ENCODE results near the gene ITFG2.
"Not testable (repeated sequence)": the region's sequence is repeated elsewhere in the genome, so short reads cannot be mapped to it uniquely, and the experiment has no call there.

ITFG2 gene

DNA sequence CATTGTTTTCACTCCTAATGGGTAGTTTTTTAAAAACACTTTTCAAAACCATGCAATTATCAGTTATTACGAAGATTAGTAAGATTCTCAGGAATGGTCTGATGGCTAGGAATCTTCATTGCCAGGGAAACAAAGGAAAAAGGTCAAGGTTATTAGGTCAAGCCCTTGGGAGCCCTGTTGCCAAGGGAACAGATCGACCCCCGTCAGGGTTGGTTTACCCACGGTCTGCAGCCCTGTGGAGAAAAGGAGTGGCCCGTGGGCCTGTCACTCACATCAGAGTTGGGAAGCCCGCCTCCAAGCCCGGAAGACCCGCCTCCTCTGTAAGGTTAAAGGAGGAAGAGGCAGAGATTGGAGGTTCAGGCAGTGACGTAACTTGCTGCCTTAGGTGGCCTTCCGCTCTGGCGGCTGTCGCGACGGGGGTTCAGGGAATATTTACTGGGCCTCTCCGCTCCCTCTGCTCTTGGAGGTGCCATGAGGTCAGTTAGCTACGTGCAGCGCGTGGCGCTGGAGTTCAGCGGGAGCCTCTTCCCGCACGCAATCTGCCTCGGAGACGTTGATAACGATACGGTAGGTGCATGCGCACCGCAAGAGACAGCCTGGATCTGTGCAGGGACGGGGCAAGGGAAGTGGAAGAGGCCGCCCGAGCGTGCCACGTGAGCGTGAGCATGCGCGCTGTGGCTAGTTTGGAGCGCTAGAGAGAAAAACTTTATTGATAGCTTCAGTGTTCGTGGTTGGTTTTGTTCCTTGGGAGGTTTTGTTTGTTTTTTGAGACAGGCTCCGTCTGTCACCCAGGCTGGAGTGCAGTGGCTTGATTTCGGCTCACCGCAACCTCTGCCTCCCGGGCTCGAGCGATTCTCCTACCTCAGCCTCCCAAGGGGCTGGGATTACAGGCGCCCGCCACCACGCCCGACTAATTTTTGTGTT lies at the start of gene ITFG2:
TSS of gene ITFG2 (plus strand) at position 379 of the 924 bp plus-strand sequence. CDS start at position 472, 93 bp downstream.
- ATAC-seq: peak; percentile 98
- H3K4me3 Mint-ChIP-seq: peak within 1 kb of the TSS; percentile 95
- peaks cover 12% of the 10 kb centered on the region for H3K4me1 Mint-ChIP-seq
- H3K27ac Mint-ChIP-seq: peak within 1 kb of the TSS; percentile 99
- H3K36me3 Mint-ChIP-seq: peaks cover 43% of the 10 kb centered on the region
- peak; percentile 83 to 95 for DNase-seq (ENCODE audit: low spot score in 2 of 2)
- no peaks in the 10 kb centered on the region for H3K9me3 Mint-ChIP-seq

DNA sequence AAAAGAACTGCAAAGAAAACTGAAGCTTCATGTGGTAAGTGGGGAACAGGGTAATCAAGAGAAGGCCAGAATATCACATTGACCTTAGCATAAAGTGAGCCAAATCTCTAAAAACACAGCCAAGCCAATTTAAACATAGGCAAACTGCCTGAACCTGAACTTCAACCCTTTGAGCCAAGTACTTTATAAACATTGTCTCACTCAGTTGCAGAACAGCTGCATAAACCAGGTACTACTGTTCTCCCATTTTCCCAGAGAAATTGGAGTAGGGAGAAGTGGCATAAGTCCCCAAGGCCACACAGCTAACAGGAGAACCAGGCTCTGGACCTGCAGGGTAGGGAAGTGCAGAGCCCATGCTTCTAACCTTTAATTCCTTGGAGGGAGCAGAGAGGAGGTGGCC lies 48.1 kb upstream of the ITFG2 start:
- no peaks in the 10 kb centered on the region for H3K4me1 Mint-ChIP-seq
- no peak for ATAC-seq
- no peak overlapping the region for H3K27ac Mint-ChIP-seq
- no peaks in the 10 kb centered on the region for H3K9me3 Mint-ChIP-seq
- no peaks in the 10 kb centered on the region for H3K36me3 Mint-ChIP-seq
- no peak overlapping the region for H3K4me3 Mint-ChIP-seq
- DNase-seq (ENCODE audit: low spot score in 2 of 2): no peak

DNA sequence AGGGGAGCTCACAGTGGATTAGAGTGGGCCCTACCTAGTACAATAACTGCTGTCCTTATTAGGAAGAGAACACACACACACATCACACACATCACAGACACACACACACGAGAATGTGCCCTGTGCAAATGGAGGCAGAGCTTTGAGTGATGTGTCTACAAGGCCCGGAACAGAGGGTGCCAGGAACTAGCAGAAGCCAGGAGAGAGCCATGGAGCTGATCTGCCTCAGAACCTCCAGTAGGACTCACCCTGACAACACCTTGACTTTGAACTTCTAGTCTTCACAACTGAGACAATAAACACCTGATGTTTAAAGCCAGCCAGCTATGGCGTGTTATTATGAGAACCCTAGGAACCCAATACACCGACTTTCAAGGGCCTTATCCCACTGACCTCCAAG lies 47.4 kb upstream of the ITFG2 start:
- H3K36me3 Mint-ChIP-seq: no peaks in the 10 kb centered on the region
- no peaks in the 10 kb centered on the region for H3K9me3 Mint-ChIP-seq
- ATAC-seq: no peak
- DNase-seq (ENCODE audit: low spot score in 2 of 2): no peak
- no peaks in the 10 kb centered on the region for H3K4me1 Mint-ChIP-seq
- H3K27ac Mint-ChIP-seq: no peak overlapping the region
- H3K4me3 Mint-ChIP-seq: no peak overlapping the region

DNA sequence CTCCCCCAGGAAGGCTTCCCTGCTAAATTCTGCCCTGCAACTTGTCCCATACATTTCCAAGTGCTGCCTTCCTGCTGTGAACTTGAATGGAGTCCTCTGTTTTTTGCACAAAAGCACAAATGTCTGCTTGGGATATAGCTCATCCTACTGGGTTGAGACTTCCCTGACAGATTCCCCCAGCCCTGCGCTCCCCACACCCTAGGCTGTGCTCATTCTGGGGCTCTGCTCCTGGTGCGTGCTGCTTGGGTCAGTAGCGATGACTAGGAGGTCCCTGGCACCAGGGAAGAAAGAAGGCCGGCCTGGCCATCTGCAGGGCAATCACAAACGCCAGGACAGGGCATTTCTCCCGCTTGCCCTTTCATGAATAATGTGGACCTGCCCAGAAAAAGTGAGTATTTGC lies 46.9 kb upstream of the ITFG2 start:
- no peaks in the 10 kb centered on the region for H3K36me3 Mint-ChIP-seq
- ATAC-seq: no peak

DNA sequence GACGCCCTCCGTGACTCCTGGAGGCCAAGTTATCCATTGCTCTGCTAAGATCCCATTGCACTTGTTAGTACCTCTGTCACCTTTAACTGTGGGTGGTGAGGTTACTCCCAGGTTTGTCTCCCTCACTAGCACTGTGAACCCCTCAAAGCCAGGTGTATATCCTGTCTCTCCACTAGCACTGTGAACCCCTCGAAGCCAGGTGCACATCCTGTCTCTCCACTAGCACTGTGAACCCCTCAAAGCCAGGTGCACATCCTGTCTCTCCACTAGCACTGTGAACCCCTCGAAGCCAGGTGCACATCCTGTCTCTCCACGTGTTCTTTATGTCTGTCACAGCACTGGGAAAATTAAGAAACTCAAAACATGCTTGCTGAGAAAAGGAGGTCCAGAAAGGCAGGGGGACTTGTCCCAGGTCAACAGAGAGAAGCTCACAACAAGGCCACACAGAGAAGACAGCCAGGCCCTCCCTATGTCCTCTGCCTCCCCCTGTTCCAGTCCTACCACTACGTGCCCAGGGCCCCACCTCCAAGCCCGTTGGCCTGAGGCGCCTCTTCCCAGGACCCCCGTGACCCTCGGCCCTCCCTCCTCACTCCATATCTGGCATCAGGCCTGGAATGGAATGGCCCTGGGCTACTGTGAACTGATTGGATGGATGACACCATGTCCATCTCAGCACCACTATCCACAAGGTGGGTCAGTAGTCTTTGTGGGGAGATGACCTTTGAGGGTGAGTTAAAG lies 44.1 kb upstream of the ITFG2 start:
- Mint-ChIP-seq H3K9me3 (peaks cover 2% of the 10 kb centered on the region), H3K4me3 (no peak overlapping the region), H3K36me3 (no peaks in the 10 kb centered on the region), H3K4me1 (no peaks in the 10 kb centered on the region), H3K27ac (no peak overlapping the region)
- ATAC-seq (no peak), DNase-seq (ENCODE audit: low spot score in 2 of 2) (no peak)

More for the DNA sequence above, 46.9 kb upstream of the ITFG2 start:
- Mint-ChIP-seq H3K4me1 (no peaks in the 10 kb centered on the region), H3K9me3 (peaks cover 2% of the 10 kb centered on the region), H3K27ac (no peak overlapping the region), H3K4me3 (no peak overlapping the region)
- no peak for DNase-seq (ENCODE audit: low spot score in 2 of 2)

DNA sequence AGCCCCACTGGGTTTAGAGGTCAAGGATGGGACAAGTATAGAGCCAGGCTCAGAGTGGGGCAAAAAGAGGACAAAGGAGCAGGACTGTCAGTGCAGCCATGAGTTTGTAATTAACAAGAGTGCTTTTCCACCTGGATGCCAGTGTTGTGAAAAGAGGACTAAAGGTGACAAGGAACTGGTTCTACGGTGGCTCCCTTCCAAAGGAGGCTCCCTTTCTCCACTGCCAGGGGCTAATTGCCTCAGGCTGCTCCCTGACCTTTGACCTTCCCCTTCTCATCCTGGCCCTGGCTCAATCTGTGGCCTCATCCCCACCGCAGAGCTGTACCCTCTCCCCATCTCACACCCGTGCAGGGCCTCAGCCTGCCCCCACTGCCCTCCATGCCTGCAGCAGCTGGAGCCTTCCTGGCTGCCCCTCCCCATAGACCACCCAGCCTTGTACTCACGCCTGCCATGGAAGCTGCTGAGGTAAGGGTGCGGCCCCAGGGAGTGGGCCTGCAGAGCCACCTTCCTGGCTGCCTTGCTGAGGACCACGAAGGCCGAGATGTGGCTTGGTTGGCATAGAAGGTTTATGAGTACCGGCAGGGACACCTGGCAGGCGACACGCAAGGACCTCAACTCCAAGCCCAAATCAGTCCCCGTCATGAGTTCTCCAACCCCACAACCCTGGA lies 42.5 kb upstream of the ITFG2 start:
- H3K27ac Mint-ChIP-seq: no peak overlapping the region
- H3K36me3 Mint-ChIP-seq: no peaks in the 10 kb centered on the region
- H3K4me1 Mint-ChIP-seq: no peaks in the 10 kb centered on the region
- DNase-seq (ENCODE audit: low spot score in 2 of 2): no peak
- peaks cover 2% of the 10 kb centered on the region for H3K9me3 Mint-ChIP-seq
- no peak for ATAC-seq
- H3K4me3 Mint-ChIP-seq: no peak overlapping the region

DNA sequence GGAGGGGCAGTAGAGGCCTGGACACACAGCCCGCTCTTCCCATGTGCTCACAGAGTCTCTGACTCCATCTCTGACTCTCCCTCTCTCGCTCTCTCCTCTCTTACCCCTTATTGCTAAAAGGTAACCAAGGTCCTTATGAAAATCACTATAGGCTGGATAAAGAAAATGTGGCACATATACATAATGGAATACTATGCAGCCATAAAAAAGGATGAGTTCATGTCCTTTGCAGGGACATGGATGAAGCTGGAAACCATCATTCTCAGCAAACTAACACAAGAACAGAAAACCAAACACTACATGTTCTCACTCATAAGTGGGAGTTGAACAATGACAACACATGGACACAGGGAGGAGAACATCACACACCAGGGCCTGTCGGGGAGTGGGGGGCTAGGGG lies 41.9 kb upstream of the ITFG2 start:
- H3K36me3 Mint-ChIP-seq; H3K4me1 Mint-ChIP-seq; H3K4me3 Mint-ChIP-seq; H3K27ac Mint-ChIP-seq; DNase-seq (ENCODE audit: low spot score in 2 of 2); H3K9me3 Mint-ChIP-seq; ATAC-seq: not testable (repeated sequence)

DNA sequence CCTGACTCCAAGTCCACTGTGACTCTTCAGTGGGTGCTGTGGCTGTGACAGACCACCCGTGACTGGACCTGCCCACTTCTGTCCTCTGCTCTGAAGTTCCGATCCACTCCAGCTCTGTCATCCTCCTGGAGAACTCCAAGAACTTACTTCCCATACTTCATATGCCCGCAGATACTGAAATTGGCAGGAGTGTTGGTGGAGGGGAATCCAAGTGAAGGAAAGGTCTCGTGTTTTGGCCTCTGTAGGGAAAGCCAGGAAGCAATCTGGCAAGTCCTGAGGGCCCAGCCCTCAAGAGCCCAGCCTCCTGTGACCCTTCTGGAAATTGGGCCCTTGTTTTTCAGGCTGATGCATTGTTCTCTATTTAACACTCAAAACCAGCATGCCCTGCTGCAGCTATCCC lies 40.1 kb upstream of the ITFG2 start:
- Mint-ChIP-seq H3K9me3 (peaks cover 2% of the 10 kb centered on the region), H3K4me3 (no peak overlapping the region), H3K4me1 (no peaks in the 10 kb centered on the region), H3K36me3 (no peaks in the 10 kb centered on the region), H3K27ac (no peak overlapping the region)
- no peak for DNase-seq (ENCODE audit: low spot score in 2 of 2)
- ATAC-seq: no peak

DNA sequence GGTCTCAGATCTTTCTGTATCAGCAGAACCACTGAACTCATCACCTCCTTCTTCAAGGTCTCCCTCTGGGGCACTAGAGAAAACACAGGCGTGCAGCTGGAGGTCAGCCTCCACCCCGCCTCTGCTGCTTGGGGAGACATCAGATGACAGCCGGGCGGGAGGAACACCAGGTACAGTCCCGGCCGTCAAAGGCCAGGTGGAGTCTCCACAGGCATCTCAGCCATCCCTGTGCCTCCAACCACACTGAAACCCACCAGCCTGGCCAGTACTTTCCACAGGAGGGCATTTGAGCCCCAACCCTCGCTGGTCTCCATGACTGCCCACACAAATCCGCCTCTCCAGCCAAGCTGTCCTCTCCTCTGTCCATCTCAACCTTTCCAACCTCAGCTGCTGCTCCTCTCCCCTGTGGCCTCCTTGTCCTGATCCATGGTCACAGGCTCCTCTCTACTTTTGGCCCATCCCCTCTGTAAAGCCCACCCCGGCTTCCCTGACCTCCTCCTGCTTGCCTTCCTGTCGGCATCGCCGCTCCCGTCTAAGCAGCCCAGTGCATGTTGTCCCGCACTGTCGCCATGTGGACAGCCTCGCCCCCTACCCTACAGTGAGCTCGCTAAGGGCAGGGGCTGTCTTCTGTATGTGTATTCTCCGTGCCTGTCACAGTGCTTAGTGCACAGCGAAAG lies 39.1 kb upstream of the ITFG2 start:
- Mint-ChIP-seq H3K9me3 (peaks cover 2% of the 10 kb centered on the region), H3K4me1 (no peaks in the 10 kb centered on the region), H3K4me3 (no peak overlapping the region), H3K36me3 (no peaks in the 10 kb centered on the region), H3K27ac (no peak overlapping the region)
- ATAC-seq (no peak), DNase-seq (ENCODE audit: low spot score in 2 of 2) (no peak)

DNA sequence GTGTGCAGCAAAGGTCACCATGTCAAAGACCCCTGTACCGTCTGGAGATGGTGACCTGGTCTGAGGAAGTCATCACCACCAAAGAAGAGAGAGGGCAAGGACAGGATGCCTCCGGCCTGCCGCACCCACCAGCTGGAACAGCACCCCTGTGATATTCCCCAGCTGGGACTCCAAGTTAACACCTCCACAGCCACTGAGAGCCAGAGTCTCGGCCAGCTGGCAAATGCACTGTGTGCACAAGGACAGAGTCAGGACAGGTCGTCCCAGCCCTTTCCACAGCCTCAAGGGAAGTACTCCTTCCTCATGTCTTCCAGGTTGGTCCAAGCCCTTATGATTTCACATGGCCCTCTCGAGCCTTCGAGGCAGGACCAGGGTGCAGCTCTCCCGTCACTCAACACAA lies 37.0 kb upstream of the ITFG2 start:
- Mint-ChIP-seq H3K27ac (peak overlapping the region; percentile 23), H3K4me1 (no peaks in the 10 kb centered on the region), H3K4me3 (no peak overlapping the region), H3K36me3 (no peaks in the 10 kb centered on the region), H3K9me3 (peaks cover 2% of the 10 kb centered on the region)
- no peak for ATAC-seq
- no peak for DNase-seq (ENCODE audit: low spot score in 2 of 2)

DNA sequence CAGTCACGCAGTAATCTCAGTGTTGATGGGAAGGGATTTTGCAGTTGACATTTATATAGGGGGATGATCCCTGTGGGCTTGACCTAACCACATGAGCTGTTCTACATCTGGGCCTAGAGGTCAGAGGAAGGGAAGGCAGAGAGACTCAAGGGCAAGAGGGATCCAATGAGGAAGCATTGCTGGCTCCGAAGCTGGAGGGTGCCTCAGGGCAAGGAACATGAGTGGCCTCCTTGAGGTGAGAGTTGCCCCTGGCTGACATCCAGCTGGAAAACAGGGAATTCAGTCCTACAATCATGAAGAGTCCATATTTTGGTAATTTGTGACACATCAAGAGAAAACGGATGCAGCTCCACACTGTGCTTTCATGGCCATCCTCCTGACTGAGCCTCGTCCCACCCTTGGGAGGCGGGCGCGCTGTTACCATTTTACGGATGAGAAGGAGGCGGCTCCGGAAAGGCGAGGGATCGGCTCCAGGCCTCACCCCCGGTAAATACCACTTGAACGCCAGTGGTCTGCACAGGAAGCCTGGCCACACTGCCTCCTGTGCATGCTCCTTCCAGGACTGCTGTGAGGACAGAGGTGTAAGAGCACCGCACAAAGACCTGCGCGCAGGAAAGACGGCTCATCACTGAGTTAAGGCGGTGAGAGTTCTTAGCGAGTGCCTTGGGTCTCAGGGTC lies 36.2 kb upstream of the ITFG2 start:
- DNase-seq (ENCODE audit: low spot score in 2 of 2) (no peak), ATAC-seq (no peak)
- H3K4me1 Mint-ChIP-seq: no peaks in the 10 kb centered on the region
- H3K27ac Mint-ChIP-seq: peak overlapping the region; percentile 23
- H3K4me3 Mint-ChIP-seq: no peak overlapping the region
- H3K36me3 Mint-ChIP-seq: no peaks in the 10 kb centered on the region
- no peaks in the 10 kb centered on the region for H3K9me3 Mint-ChIP-seq

DNA sequence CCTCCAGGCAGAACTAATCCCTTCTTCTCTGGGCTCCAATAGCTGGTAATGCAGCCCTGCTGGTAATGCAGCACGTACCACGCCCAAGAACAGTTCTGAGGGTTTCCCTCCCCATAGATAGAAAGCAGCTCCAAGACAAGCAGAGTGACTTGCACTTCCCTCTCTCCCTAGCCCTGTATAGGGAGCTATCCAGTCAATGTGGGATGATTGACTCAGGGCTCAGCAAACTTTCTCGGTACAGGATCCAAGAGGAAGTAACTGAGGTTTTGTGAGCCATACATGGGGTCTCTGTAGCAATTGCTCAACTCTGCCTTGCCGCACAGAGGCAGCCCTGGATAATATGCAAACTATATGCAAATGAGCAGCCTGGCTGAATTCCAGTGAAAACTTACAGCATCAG lies 33.2 kb upstream of the ITFG2 start:
- no peak overlapping the region for H3K27ac Mint-ChIP-seq
- DNase-seq (ENCODE audit: low spot score in 2 of 2) (no peak), ATAC-seq (no peak)
- H3K4me1 Mint-ChIP-seq: peaks cover 9% of the 10 kb centered on the region
- H3K36me3 Mint-ChIP-seq: no peaks in the 10 kb centered on the region
- no peaks in the 10 kb centered on the region for H3K9me3 Mint-ChIP-seq
- no peak overlapping the region for H3K4me3 Mint-ChIP-seq

DNA sequence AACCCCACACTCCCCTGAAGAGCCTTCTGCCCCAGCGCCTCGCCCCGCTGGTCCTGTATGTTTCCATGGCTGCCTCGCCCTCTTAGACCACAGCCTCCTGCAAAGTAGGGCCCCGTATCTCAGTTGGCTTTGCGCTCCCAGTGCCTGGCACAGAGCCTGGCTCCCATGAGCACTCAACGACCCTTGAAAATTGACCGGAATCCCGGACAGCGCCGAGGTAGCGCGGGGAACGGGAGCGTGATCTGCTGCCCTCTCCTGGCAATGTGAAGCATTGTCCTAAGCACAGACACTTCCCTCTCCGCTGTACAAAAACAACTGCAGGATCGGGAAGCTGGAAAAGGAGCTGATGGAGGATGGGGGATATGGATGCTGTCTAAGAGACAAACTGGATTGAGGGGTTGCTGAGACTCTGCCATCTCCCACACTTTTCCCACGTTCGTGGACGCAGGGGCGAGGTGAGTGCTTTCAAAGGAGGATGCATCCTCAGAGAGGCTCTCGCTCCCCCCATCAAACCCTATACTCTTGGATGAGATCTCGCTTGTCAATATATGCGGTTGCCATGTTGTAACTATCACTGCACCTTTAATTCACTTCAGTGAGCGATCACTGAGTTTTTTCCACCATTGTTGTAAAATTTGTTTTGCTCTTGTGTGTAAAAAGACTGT lies 28.4 kb upstream of the ITFG2 start:
- Mint-ChIP-seq H3K36me3 (no peaks in the 10 kb centered on the region), H3K27ac (no peak overlapping the region), H3K4me1 (peaks cover 12% of the 10 kb centered on the region), H3K4me3 (peak overlapping the region; percentile 65), H3K9me3 (no peaks in the 10 kb centered on the region)
- DNase-seq (ENCODE audit: low spot score in 2 of 2): peak; percentile 40 to 70
- peak; percentile 81 for ATAC-seq

DNA sequence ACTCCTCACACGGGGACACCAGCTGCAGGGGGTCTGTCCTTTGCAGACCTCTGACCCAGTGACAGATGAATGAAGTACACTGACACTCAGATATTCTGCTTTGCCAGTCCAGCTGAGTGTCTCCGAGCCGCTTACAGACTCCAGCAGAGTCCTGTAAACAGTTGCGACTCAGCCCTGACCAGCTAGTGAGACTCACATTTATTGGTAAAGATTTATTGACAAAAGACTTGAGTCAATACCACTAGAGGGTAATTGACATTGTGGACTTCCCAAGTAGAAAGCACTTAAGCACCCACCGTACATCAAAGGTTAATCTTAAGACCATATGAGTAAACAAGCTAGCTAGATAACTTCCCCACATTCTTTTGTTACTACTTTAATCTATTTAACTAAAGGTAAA lies 27.5 kb upstream of the ITFG2 start:
- Mint-ChIP-seq H3K36me3 (no peaks in the 10 kb centered on the region), H3K4me3 (no peak overlapping the region), H3K4me1 (peaks cover 12% of the 10 kb centered on the region), H3K27ac (no peak overlapping the region), H3K9me3 (no peaks in the 10 kb centered on the region)
- DNase-seq (ENCODE audit: low spot score in 2 of 2) (no peak), ATAC-seq (no peak)

All from stimulated activated effector memory CD8-positive, alpha-beta T cell treated with anti-CD3 and anti-CD28 coated beads, Interleukin-12 subunit alpha, Interleukin-12 subunit beta, amount 100 ng/mL, for 72 hours (primary cell).